Endodermal cell (in vitro differentiated cells): ENCODE results near the gene PLEKHJ1. TPM values are rescaled to one million over a fixed set of nuclear protein-coding genes. Genes with fewer than 3 reads are reported as not detected.

Experiments
- DNase-seq: peaks from one replicate; pipeline ENCODE4 v3.0.0-alpha.2; 2017
- H3K27ac ChIP-seq: 2 replicates; pipeline ENCODE4 v1.5.1; 2013; ENCODE audit warnings: mild to moderate bottlenecking, low read depth, low read length, moderate library complexity
- H3K27me3 ChIP-seq: 2 replicates; pipeline ENCODE4 v1.6.1; 2013; ENCODE audit warnings: mild to moderate bottlenecking, low read length, moderate library complexity; ENCODE audit not compliant: insufficient read depth, control insufficient read depth, poor library complexity, severe bottlenecking
- H3K36me3 ChIP-seq: 2 replicates; pipeline ENCODE4 v1.7.0; 2013; ENCODE audit warnings: mild to moderate bottlenecking, low read length, moderate library complexity; ENCODE audit not compliant: control insufficient read depth, insufficient read depth
- H3K4me1 ChIP-seq: one replicate; pipeline ENCODE4 v1.7.0; 2013; ENCODE audit warnings: low read length; ENCODE audit not compliant: control insufficient read depth, insufficient read depth
- H3K4me3 ChIP-seq: 2 replicates; pipeline ENCODE4 v1.5.1; 2013; ENCODE audit warnings: mild to moderate bottlenecking, low read length, moderate library complexity
- H3K9ac ChIP-seq: 2 replicates; pipeline ENCODE4 v1.6.1; 2013; ENCODE audit warnings: mild to moderate bottlenecking, low read length, moderate library complexity; ENCODE audit not compliant: poor library complexity, severe bottlenecking; ENCODE audit errors: extremely low read depth
- H3K9me3 ChIP-seq: 2 replicates; pipeline ENCODE4 v1.6.1; 2013; ENCODE audit warnings: mild to moderate bottlenecking, low read length, moderate library complexity; ENCODE audit not compliant: control insufficient read depth
- H3K27ac Mint-ChIP-seq: 2 replicates; pipeline ENCODE4 v1.8.0; 2020; ENCODE audit warnings: mixed read lengths
- H3K27me3 Mint-ChIP-seq: 2 replicates; pipeline ENCODE4 v1.8.0; 2021; ENCODE audit warnings: mild to moderate bottlenecking, mixed read lengths; ENCODE audit not compliant: insufficient read depth
- H3K36me3 Mint-ChIP-seq: 2 replicates; pipeline ENCODE4 v1.8.0; 2020; ENCODE audit warnings: low read depth, mixed read lengths
- H3K4me1 Mint-ChIP-seq: 2 replicates; pipeline ENCODE4 v1.8.0; 2020; ENCODE audit warnings: mixed read lengths
- H3K4me3 Mint-ChIP-seq: 2 replicates; pipeline ENCODE4 v1.8.0; 2020; ENCODE audit warnings: mild to moderate bottlenecking, moderate library complexity, mixed read lengths
- H3K9me3 Mint-ChIP-seq: 2 replicates; pipeline ENCODE4 v1.8.0; 2020; ENCODE audit warnings: mild to moderate bottlenecking, mixed read lengths
- CTCF ChIP-seq: fragments of 200-600 bp; sonication (generic); conservative IDR thresholded peaks from 2 replicates; pipeline ENCODE4 v1.5.0; 2021; ENCODE audit warnings: antibody characterized with exemption, mild to moderate bottlenecking
- WGBS, 2 experiments: methylation state at CpG; one replicate each; pipeline versions ENCODE4 v1.1.5 to v1.1.7; 2013; ENCODE audit warnings: missing lambda C conversion rate in 2 of 2, mixed read lengths in 1 of 2; ENCODE audit not compliant: insufficient coverage in 1 of 2, insufficient read length in 1 of 2; 5-methylcytosine and 5-hydroxymethylcytosine counted together
- total RNA-seq, 2 donors: library from RNA; stranded (reverse); fragmentation: NEBNext Ultra II Directional in 1 of 2; extraction: Animal tissue kit (Norgen Biotek cat#: 25700) in 1 of 2; gene quantifications; 2 replicates in 1 of 2; 3 replicates in 1 of 2; pipeline ENCODE4 v1.2.1, GENCODE V29; 2021

PLEKHJ1 gene
- total RNA-seq, 2 donors from 2014 or later, result 146 to 192 TPM

DNA sequence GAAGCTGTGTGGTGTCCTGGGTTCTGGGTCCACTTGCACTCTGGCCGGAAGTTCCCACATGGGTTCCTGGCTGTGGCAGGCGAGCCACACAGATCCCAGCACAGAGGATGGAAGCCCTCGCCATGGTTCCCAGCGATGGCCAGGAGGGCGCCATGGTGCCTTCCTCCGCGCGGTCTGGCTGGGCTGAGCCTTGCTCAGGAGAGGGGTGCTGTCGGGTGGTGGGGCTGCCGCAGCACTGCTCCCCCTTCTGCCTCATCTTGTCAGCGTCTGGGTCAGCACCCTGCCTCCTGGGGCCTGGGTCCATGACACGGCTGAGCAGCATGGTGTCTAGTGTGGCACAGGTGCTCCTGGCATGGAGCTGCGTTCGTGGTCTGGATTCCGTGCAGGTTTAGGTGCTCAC, 38.9 kb downstream of the PLEKHJ1 start:
- H3K9me3 Mint-ChIP-seq, result no peaks in the 10 kb centered on the region
- no peaks in the 10 kb centered on the region for H3K27me3 Mint-ChIP-seq
- H3K4me1 Mint-ChIP-seq, result no peaks in the 10 kb centered on the region
- H3K4me3 Mint-ChIP-seq, result no peak overlapping the region
- DNase-seq, result no peak
- no peak for TF ChIP-seq CTCF
- H3K4me3 ChIP-seq, result no peak overlapping the region
- peak overlapping the region; percentile 69 for H3K27ac Mint-ChIP-seq
- no peaks in the 10 kb centered on the region for H3K4me1 ChIP-seq
- H3K9ac ChIP-seq, result no peak overlapping the region
- 93 to 96% methylated on average over 15 of the region's 15 CpGs for WGBS, 2 experiments
- H3K36me3 ChIP-seq, result peaks cover 11% of the 10 kb centered on the region
- no peaks in the 10 kb centered on the region for H3K27me3 ChIP-seq
- peaks cover 25% of the 10 kb centered on the region for H3K36me3 Mint-ChIP-seq
- no peak overlapping the region for H3K27ac ChIP-seq
- no peaks in the 10 kb centered on the region for H3K9me3 ChIP-seq

DNA sequence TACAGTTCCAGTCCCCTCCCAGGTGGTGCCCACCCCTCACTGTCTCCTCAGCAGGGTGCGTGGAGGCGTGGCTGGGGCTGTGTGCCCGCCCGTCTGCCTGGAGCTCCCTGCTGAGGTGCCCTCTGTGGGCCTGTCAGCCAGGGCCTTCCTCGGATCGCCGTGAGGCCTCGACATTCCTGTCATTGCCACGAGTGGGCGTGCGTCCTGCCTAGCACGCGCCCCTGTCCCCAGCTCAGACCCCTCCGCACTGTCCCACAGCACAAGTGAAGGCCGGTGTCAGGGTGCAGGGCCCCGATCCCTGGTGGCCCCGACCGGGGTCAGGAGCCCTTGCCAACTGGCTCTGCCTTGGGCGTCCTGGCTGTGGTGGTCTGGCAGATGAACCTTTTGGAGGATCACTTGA, 40.2 kb downstream of the PLEKHJ1 start:
- Histone ChIP-seq H3K4me1 (no peaks in the 10 kb centered on the region), H3K27me3 (no peaks in the 10 kb centered on the region), H3K4me3 (no peak overlapping the region), H3K9ac (no peak overlapping the region), H3K36me3 (peaks cover 4% of the 10 kb centered on the region), H3K27ac (no peak overlapping the region), H3K9me3 (no peaks in the 10 kb centered on the region)
- Mint-ChIP-seq H3K27ac (no peak overlapping the region), H3K36me3 (peaks cover 31% of the 10 kb centered on the region), H3K27me3 (no peaks in the 10 kb centered on the region), H3K4me1 (no peaks in the 10 kb centered on the region), H3K9me3 (no peaks in the 10 kb centered on the region), H3K4me3 (no peak overlapping the region)
- no peak for TF ChIP-seq CTCF
- 94% methylated on average over 14 to 19 of the region's 19 CpGs for WGBS, 2 experiments
- no peak for DNase-seq

GRCh38 chr19:2195361-2195760, 40.8 kb downstream of the PLEKHJ1 start:
- H3K27me3 ChIP-seq, result no peaks in the 10 kb centered on the region
- H3K9me3 ChIP-seq, result no peaks in the 10 kb centered on the region
- H3K4me1 ChIP-seq, result no peaks in the 10 kb centered on the region
- no peak overlapping the region for H3K27ac Mint-ChIP-seq
- no peaks in the 10 kb centered on the region for H3K27me3 Mint-ChIP-seq
- no peak overlapping the region for H3K9ac ChIP-seq
- no peak for TF ChIP-seq CTCF
- H3K27ac ChIP-seq, result no peak overlapping the region
- H3K36me3 Mint-ChIP-seq, result peaks cover 37% of the 10 kb centered on the region
- no peak for DNase-seq
- H3K36me3 ChIP-seq, result peaks cover 4% of the 10 kb centered on the region
- no peaks in the 10 kb centered on the region for H3K9me3 Mint-ChIP-seq
- H3K4me3 Mint-ChIP-seq, result no peak overlapping the region
- WGBS, 2 experiments, result 95 to 96% methylated on average over 6 to 13 of the region's 13 CpGs
- H3K4me3 ChIP-seq, result no peak overlapping the region
- no peaks in the 10 kb centered on the region for H3K4me1 Mint-ChIP-seq
